SH-SY5Y (cell line): ENCODE results near the gene SOCS1.

Source experiments
- GATA2 ChIP-seq: IDR thresholded peaks from 2 replicates; pipeline ENCODE4 v1.6.1; 2011; ENCODE audit warnings: mild to moderate bottlenecking, low read depth, low read length
- GATA3 ChIP-seq: IDR thresholded peaks from 2 replicates; pipeline ENCODE4 v1.6.1; 2011; ENCODE audit warnings: low read depth, mild to moderate bottlenecking, low read length, moderate library complexity

GRCh38 chr16:11213799-11214198, 42.2 kb downstream of the SOCS1 start:
- TF ChIP-seq GATA2 (no peak), GATA3 (no peak)
